VCaP (cell line): ENCODE results near the gene COL17A1.

Experiments used
- H3K27ac ChIP-seq: fragments of 450-650 bp; 2 replicates; pipeline ENCODE4 v1.5.1; 2017
- TF ChIP-seq, protein P1 (sequence below): fragments of 450-650 bp; conservative IDR thresholded peaks from 2 replicates; pipeline ENCODE4 v1.5.1; 2017; ENCODE audit warnings: mild to moderate bottlenecking, moderate library complexity

The COL17A1 gene

DNA sequence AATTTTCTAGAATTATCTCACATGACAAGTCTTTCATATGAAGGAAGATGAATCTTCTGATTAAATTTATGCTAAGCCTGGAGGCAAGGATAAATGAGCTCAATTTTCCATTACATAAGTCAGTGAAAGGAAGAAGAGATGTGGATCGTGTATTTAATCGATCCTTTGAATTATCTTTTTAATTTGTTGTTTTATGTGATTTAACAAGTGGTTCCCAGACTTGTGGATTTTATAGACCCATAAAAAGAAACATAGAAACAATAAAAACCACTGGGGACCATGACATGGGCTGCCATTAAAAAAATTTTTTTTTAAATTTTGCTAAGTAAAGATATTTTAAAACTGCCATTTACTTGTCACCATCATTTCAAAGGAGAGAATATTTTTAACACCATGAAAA is 73.8 kb downstream of the COL17A1 start:
- TF ChIP-seq, protein P1, sequence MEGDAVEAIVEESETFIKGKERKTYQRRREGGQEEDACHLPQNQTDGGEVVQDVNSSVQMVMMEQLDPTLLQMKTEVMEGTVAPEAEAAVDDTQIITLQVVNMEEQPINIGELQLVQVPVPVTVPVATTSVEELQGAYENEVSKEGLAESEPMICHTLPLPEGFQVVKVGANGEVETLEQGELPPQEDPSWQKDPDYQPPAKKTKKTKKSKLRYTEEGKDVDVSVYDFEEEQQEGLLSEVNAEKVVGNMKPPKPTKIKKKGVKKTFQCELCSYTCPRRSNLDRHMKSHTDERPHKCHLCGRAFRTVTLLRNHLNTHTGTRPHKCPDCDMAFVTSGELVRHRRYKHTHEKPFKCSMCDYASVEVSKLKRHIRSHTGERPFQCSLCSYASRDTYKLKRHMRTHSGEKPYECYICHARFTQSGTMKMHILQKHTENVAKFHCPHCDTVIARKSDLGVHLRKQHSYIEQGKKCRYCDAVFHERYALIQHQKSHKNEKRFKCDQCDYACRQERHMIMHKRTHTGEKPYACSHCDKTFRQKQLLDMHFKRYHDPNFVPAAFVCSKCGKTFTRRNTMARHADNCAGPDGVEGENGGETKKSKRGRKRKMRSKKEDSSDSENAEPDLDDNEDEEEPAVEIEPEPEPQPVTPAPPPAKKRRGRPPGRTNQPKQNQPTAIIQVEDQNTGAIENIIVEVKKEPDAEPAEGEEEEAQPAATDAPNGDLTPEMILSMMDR, result no peak
- no peak overlapping the region for H3K27ac ChIP-seq

DNA sequence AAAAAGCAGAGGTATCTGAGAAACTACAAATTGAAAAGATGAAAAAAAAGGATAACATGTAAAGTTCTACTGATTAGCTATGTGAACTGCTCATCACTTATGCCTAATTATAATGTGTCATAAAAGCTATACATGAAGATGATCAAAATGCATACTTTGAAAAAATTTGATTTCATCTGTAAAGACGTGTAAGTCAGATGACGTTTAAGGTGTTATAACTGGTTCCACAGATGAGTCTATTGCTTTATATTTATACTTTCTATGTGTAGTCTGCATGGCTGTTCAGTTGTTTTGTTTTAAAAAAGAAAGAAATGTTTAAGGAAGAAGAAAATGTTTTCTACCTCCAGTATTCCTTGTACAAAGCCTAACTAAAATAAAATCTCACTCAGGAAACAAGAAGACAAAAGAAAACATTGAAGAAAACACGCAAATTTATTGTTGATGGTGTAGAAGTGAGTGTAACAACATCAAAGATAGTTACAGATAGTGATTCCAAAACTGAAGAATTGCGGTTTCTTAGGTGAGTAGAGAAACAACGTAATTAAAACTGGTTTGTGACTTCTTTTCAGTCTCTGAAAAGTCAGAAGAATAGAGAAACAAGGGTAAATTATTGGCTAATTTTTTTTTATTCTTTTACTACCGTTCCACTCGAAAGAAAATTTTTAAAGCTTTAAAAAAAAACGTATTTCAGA is 80.4 kb downstream of the COL17A1 start:
- H3K27ac ChIP-seq, result no peak overlapping the region
- TF ChIP-seq, protein P1, result no peak

DNA sequence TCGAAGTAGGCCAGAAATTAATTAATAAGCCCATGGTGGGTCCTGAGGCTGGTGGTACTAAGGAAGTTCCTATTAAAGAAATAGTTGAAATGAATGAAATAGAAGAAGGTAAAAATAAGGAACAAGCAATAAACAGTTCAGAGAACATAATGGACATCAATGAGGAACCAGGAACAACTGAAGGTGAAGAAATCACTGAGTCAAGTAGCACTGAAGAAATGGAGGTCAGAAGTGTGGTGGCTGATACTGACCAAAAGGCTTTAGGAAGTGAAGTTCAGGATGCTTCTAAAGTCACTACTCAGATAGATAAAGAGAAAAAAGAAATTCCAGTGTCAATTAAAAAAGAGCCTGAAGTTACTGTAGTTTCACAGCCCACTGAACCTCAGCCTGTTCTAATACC is 82.8 kb downstream of the COL17A1 start:
- H3K27ac ChIP-seq, result no peak overlapping the region
- TF ChIP-seq, protein P1, result no peak

GRCh38 chr10:103998805-103999204 is 86.9 kb downstream of the COL17A1 start:
- TF ChIP-seq, protein P1, result no peak
- H3K27ac ChIP-seq, result no peak overlapping the region

GRCh38 chr10:103995134-103995533 is 90.5 kb downstream of the COL17A1 start:
- H3K27ac ChIP-seq, result no peak overlapping the region
- TF ChIP-seq, protein P1, result no peak

- TF ChIP-seq, protein P1, result no peak
- no peak overlapping the region for H3K27ac ChIP-seq
Observed at GRCh38 chr10:103991393-103992128, 94.1 kb downstream of the COL17A1 start.

DNA sequence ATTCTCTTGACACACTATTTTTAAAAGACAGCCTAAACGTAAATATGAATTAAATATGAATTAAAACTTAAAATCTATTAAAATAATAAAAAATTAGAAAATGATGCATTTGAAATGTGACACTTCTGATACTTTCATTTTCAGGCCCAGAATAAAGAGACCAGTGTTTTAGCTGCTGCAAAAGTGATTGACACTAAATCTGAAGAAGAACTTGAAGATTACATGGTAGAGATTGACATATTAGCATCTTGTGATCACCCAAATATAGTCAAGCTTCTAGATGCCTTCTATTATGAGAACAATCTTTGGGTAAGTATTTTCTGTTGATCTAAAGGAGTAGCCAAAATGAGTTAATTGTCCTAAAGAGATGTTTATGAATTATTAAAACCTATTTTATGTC is 95.1 kb downstream of the COL17A1 start:
- H3K27ac ChIP-seq, result no peak overlapping the region
- TF ChIP-seq, protein P1, result no peak
